Activated CD4-positive, alpha-beta memory T cell treated with anti-CD3 and anti-CD28 coated beads for 36 hours (primary cell): ENCODE measurements around the gene B3GAT1. TPM values are rescaled to one million over a fixed set of nuclear protein-coding genes. Genes with fewer than 3 reads are reported as not detected.

Source experiments
- CTCF ChIA-PET: fragments of 350-600 bp; sonication (Branson Sonifier 250); formaldehyde crosslinking; loops from one replicate; lab custom pipeline; 2021; ENCODE audit warnings: antibody characterized with exemption, inconsistent platforms; lab: Charles Lee
- POLR2A ChIA-PET: fragments of 350-600 bp; sonication (Branson Sonifier 250); formaldehyde crosslinking; loops from one replicate; lab custom pipeline; 2021; ENCODE audit warnings: antibody characterized with exemption; lab: Charles Lee
- DNase-seq: peaks from one replicate; pipeline ENCODE4 v3.0.0-alpha.2; 2020
- H3K27ac Mint-ChIP-seq: one replicate; pipeline ENCODE4 v1.8.0; 2021; ENCODE audit warnings: mixed read lengths
- H3K27me3 Mint-ChIP-seq: one replicate; pipeline ENCODE4 v1.8.0; 2021; ENCODE audit warnings: mixed read lengths
- H3K36me3 Mint-ChIP-seq: one replicate; pipeline ENCODE4 v1.8.0; 2021; ENCODE audit warnings: mixed read lengths
- H3K4me1 Mint-ChIP-seq: one replicate; pipeline ENCODE4 v1.8.0; 2021; ENCODE audit warnings: low read depth, mixed read lengths
- H3K4me3 Mint-ChIP-seq: one replicate; pipeline ENCODE4 v1.8.0; 2021; ENCODE audit warnings: mild to moderate bottlenecking, mixed read lengths
- H3K9me3 Mint-ChIP-seq: one replicate; pipeline ENCODE4 v1.8.0; 2021; ENCODE audit warnings: mixed read lengths
- intact Hi-C: fragments of 100-400 bp; cut with micrococcal nuclease; formaldehyde crosslinking; loops from one replicate; pipeline ENCODE4 v1.15.1; 2023
- total RNA-seq, 2 experiments: library from RNA; stranded (reverse); gene quantifications; one replicate each; pipeline ENCODE4 v1.2.3, GENCODE V29; 2021

The B3GAT1 gene
- total RNA-seq, 2 experiments from 2014 or later, result 0.22 to 0.24 TPM

DNA sequence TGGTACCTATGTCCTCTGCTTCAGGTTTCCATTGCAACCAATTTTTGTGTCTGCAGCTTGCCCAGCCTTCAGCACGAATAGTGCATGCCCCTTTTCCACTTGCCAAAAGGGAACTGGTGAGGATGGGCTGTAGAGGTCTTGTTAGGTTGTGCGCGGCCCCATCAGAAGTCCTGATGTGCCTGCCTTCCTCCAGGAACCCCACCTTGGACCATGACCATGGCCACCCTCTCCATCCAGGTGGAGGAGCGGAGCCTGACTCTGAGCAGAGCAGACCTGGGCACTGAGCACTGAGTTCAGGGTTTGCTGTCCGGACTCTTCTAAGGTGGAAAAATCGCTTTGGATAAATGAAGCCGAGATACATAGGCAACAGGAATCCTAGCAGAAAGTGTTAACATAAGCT, 73.4 kb downstream of the B3GAT1 start:
- Mint-ChIP-seq H3K4me3 (no peak overlapping the region), H3K27me3 (no peaks in the 10 kb centered on the region), H3K4me1 (no peaks in the 10 kb centered on the region), H3K9me3 (no peaks in the 10 kb centered on the region), H3K36me3 (no peaks in the 10 kb centered on the region), H3K27ac (no peak overlapping the region)
- ChIA-PET POLR2A (no interaction called here), CTCF (no interaction called here)
- DNase-seq, result no peak
- intact Hi-C loops, result loop anchor here (10.0 kb wide), 1 partner anchor 304 kb away; no protein-coding TSS in a partner anchor

DNA sequence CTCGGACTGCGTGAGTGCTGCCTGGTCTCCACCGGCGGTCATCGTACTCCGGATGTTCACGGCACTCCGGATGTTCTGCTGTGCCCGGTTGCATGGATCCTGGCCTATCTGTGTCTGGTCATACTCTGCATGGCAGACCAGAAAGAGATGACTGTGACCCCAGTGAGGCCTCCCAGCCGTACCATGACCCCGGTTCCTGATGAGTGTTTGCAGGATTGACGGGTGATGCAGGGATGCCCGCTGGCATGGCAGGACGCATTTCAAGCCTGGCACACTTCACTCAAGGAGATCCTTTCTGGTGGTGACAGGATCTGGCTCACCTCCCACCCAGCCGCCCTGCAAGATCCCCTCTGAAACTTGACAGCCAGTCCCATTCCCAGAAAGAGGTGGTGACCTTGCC, 74.0 kb downstream of the B3GAT1 start:
- H3K27me3 Mint-ChIP-seq, result peaks cover 5% of the 10 kb centered on the region
- CTCF ChIA-PET, result no interaction called here
- DNase-seq, result no peak
- intact Hi-C loops, result loop anchor here (10.0 kb wide), 1 partner anchor 303 kb away; no protein-coding TSS in a partner anchor
- no peak overlapping the region for H3K4me3 Mint-ChIP-seq
- H3K36me3 Mint-ChIP-seq, result no peaks in the 10 kb centered on the region
- POLR2A ChIA-PET, result no interaction called here
- no peak overlapping the region for H3K27ac Mint-ChIP-seq
- H3K9me3 Mint-ChIP-seq, result no peaks in the 10 kb centered on the region
- no peaks in the 10 kb centered on the region for H3K4me1 Mint-ChIP-seq

DNA sequence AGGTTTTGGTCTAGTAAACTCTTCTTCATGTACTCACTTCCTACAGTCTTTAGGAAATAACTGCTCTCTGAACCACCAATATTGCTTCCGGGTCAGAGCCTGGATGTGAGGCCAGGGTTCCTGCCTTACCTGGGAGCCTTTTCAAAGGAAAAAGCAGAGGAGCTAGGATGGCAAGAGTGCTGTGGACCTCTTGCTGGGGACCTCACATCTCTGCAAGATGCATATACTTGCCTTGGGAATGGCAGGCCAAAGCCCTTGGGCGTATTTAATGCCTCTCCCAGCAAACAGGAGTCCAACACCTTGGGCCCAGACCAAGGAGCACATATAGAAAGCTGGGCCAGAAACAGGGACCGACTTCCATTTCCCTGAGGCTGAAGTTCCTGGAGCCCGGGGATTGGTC, 75.0 kb downstream of the B3GAT1 start:
- Mint-ChIP-seq H3K9me3 (no peaks in the 10 kb centered on the region), H3K27ac (no peak overlapping the region), H3K27me3 (peaks cover 11% of the 10 kb centered on the region), H3K4me1 (peaks cover 4% of the 10 kb centered on the region), H3K36me3 (no peaks in the 10 kb centered on the region), H3K4me3 (no peak overlapping the region)
- DNase-seq, result no peak
- ChIA-PET CTCF (no interaction called here), POLR2A (no interaction called here)
- intact Hi-C loops, result loop anchor here (10.0 kb wide), 1 partner anchor 302 kb away; no protein-coding TSS in a partner anchor

DNA sequence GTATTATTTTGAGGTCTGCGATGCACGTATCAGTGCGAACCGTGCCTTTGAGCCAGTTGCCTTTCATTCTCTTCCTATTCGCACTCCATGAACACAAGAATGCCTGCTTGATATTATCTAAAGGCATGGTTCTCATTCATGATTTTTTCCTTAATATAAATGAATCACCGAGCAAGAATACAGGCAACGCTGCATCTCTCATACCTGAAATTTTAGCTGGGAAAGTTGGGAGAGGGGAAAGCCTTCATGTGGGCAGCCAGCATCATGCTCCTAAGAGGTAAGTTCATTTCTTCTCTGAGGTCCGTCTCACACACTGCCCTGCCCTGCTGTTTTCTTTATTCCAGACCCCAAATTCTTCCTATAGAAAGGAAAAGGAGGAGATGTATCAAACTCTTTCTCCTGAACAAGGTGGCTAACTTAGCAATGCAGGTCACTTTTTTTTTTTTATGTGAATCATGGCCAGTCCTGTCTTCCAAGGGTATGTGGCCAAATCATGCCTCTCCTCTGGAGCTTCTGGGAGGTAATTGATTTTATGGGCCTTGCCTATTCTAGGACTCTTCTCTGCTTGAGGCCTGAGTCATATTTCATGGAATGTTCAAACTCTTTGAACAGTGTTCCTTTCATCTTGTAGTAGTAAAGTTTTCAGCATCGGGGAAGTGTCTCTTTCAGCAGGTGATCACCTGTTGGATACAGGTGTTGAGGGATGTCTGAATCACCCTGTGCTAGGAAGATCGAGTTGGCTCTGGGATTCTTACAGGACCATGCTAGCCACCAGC, 77.1 kb downstream of the B3GAT1 start:
- H3K27ac Mint-ChIP-seq, result no peak overlapping the region
- CTCF ChIA-PET, result interaction anchor here (1.4 kb wide), 1 partner anchor 25 kb away, joined by 3 read pairs; no protein-coding TSS in a partner anchor
- intact Hi-C loops, result loop anchor here (5.0 to 10.0 kb wide), 2 partner anchors 300 to 388 kb away; no protein-coding TSS in a partner anchor
- no peaks in the 10 kb centered on the region for H3K9me3 Mint-ChIP-seq
- peaks cover 20% of the 10 kb centered on the region for H3K27me3 Mint-ChIP-seq
- peaks cover 10% of the 10 kb centered on the region for H3K4me1 Mint-ChIP-seq
- no peaks in the 10 kb centered on the region for H3K36me3 Mint-ChIP-seq
- POLR2A ChIA-PET, result no interaction called here
- no peak for DNase-seq
- no peak overlapping the region for H3K4me3 Mint-ChIP-seq

- H3K27ac Mint-ChIP-seq, result no peak overlapping the region
- POLR2A ChIA-PET, result no interaction called here
These were observed 78.1 kb downstream of the B3GAT1 start for GRCh38 chr11:134333946-134334345.

DNA sequence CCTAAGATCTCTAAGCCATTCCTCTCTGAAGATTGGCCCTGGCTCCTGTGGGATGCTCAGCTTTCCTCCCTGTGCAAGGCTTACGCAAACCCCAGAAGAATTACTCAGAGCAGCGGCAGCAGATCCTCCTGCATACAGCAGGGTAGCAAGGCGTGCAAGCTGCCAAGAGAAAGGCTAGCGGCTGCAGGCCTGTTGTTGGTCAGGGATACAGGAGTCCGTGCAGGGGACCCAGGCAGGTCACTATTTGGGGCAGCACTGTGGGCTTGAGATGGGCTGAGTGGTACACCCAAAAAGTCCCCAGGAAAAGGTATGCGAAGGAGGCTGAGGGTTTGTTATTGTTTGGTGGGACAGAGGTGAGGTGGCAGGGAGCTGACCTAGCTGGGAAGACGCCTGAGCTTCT, 78.7 kb downstream of the B3GAT1 start:
- Mint-ChIP-seq H3K9me3 (no peaks in the 10 kb centered on the region), H3K4me3 (no peak overlapping the region), H3K27me3 (peaks cover 20% of the 10 kb centered on the region), H3K27ac (no peak overlapping the region), H3K4me1 (peaks cover 10% of the 10 kb centered on the region), H3K36me3 (no peaks in the 10 kb centered on the region)
- POLR2A ChIA-PET, result no interaction called here
- intact Hi-C loops, result loop anchor here (2.0 to 10.0 kb wide), 3 partner anchors 109 to 386 kb away; partner anchors contain the start of gene VPS26B
- CTCF ChIA-PET, result interaction anchor here (1.2 kb wide), 1 partner anchor 122 kb away, joined by 4 read pairs; no protein-coding TSS in a partner anchor
- no peak for DNase-seq

More at GRCh38 chr11:134333946-134334345, 78.1 kb downstream of the B3GAT1 start:
- Mint-ChIP-seq H3K4me3 (no peak overlapping the region), H3K27me3 (peaks cover 20% of the 10 kb centered on the region), H3K9me3 (no peaks in the 10 kb centered on the region), H3K4me1 (peaks cover 10% of the 10 kb centered on the region), H3K36me3 (no peaks in the 10 kb centered on the region)
- DNase-seq, result no peak
- CTCF ChIA-PET, result interaction anchor here (1.2 kb wide), 1 partner anchor 122 kb away, joined by 4 read pairs; no protein-coding TSS in a partner anchor
- intact Hi-C loops, result loop anchor here (2.0 to 10.0 kb wide), 3 partner anchors 109 to 387 kb away; partner anchors contain the start of gene VPS26B

DNA sequence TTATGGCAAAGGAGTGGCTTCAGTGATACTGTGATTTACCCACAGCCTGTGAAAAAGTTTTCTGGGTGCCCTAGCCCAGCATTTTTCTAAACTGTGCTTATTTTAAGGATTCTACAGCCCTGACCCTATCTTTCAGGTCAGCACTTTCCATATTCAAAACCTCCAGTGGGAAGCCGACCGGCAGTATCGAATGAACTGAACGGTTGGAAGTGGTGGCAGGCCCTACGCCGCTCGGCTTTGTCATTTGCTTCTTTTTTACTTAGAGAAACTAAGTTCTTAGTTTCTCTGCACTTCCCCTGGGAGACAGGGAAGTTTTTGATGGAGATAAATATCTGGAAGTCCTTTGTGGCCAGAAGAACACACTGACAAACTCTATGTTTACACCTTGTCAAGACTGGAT, 79.3 kb downstream of the B3GAT1 start:
- Mint-ChIP-seq H3K27me3 (peaks cover 20% of the 10 kb centered on the region), H3K4me1 (peaks cover 10% of the 10 kb centered on the region), H3K27ac (no peak overlapping the region), H3K36me3 (no peaks in the 10 kb centered on the region), H3K9me3 (no peaks in the 10 kb centered on the region), H3K4me3 (peak overlapping the region; percentile 64)
- intact Hi-C loops, result loop anchor here (2.0 to 10.0 kb wide), 3 partner anchors 108 to 385 kb away; partner anchors contain the start of gene VPS26B
- no peak for DNase-seq
- ChIA-PET CTCF (no interaction called here), POLR2A (interaction anchor here (1.2 to 1.6 kb wide), 2 partner anchors 57 to 109 kb away, joined by 4 to 7 read pairs; partner anchors contain the start of genes GLB1L3, NCAPD3 and VPS26B)

DNA sequence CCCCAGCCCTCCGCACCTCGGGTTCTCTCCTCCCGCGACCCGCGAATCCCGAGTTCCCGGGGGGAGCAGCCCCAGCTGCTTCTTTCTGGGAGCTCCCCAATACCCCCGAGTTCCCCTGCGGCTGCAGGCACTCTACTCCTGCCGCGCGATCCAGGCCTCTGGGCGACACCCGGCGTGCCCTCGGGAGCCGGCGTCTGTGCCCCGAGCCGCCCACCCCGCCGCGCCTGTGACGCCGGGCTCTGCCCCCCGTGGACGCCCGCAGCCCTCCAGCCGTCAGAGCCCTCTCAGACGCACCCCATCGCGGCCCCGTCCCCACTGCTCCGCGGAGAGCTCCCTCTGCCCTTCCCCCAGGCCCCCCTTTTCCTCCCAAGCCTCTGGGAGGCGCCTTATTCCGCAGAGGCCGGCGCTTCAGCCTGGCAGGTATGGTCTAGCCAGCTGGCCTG, 79.8 kb downstream of the B3GAT1 start:
- POLR2A ChIA-PET, result interaction anchor here (1.2 to 1.6 kb wide), 2 partner anchors 57 to 108 kb away, joined by 4 to 7 read pairs; partner anchors contain the start of genes GLB1L3, NCAPD3 and VPS26B
- Mint-ChIP-seq H3K9me3 (no peaks in the 10 kb centered on the region), H3K27me3 (peaks cover 20% of the 10 kb centered on the region), H3K27ac (no peak overlapping the region), H3K4me1 (peaks cover 10% of the 10 kb centered on the region), H3K36me3 (no peaks in the 10 kb centered on the region), H3K4me3 (peak overlapping the region; percentile 64)
- CTCF ChIA-PET, result interaction anchor here (0.8 to 1.1 kb wide), 2 partner anchors 56 to 70 kb away, joined by 4 to 6 read pairs; partner anchors contain the start of gene GLB1L3
- intact Hi-C loops, result loop anchor here (2.0 to 10.0 kb wide), 3 partner anchors 107 to 385 kb away; partner anchors contain the start of gene VPS26B
- DNase-seq, result no peak

GRCh38 chr11:134331354-134332188, 80.5 kb downstream of the B3GAT1 start, which contains the start of gene GLB1L2:
Gene GLB1L2 (plus strand): TSS chr11:134331988. CDS start chr11:134332062, 74 bp downstream.
- Mint-ChIP-seq H3K27ac (no peak within 1 kb of the TSS), H3K36me3 (no peaks in the 10 kb centered on the region), H3K4me3 (peak within 1 kb of the TSS; percentile 67), H3K9me3 (no peaks in the 10 kb centered on the region), H3K27me3 (peaks cover 20% of the 10 kb centered on the region), H3K4me1 (peaks cover 10% of the 10 kb centered on the region)
- POLR2A ChIA-PET, result interaction anchor here (1.2 to 1.6 kb wide), 2 partner anchors 56 to 108 kb away, joined by 4 to 7 read pairs; partner anchors contain the start of genes GLB1L3, NCAPD3 and VPS26B
- peak; percentile 82 for DNase-seq
- CTCF ChIA-PET, result interaction anchor here (0.8 to 1.1 kb wide), 2 partner anchors 56 to 70 kb away, joined by 4 to 6 read pairs; partner anchors contain the start of gene GLB1L3
- intact Hi-C loops, result loop anchor here (1.0 to 10.0 kb wide), 5 partner anchors 55 to 384 kb away; partner anchors contain the start of genes ACAD8, GLB1L3, THYN1 and VPS26B

- Mint-ChIP-seq H3K27ac (no peak overlapping the region), H3K27me3 (peaks cover 20% of the 10 kb centered on the region), H3K4me3 (peak overlapping the region; percentile 67), H3K9me3 (no peaks in the 10 kb centered on the region), H3K4me1 (peaks cover 10% of the 10 kb centered on the region), H3K36me3 (no peaks in the 10 kb centered on the region)
- POLR2A ChIA-PET, result no interaction called here
- CTCF ChIA-PET, result no interaction called here
- intact Hi-C loops, result loop anchor here (1.0 to 10.0 kb wide), 4 partner anchors 54 to 383 kb away; partner anchors contain the start of genes ACAD8, GLB1L3 and THYN1
- no peak for DNase-seq
These were observed 81.3 kb downstream of the B3GAT1 start for GRCh38 chr11:134330611-134331353.
